NCI-H2081 (cell line): ENCODE data around the gene TTLL11.

ENCODE experiments used
- DNase-seq, 2 experiments: peaks; one replicate each; lab custom pipeline; 2025; lab: John Stamatoyannopoulos, UW

The TTLL11 gene

DNA sequence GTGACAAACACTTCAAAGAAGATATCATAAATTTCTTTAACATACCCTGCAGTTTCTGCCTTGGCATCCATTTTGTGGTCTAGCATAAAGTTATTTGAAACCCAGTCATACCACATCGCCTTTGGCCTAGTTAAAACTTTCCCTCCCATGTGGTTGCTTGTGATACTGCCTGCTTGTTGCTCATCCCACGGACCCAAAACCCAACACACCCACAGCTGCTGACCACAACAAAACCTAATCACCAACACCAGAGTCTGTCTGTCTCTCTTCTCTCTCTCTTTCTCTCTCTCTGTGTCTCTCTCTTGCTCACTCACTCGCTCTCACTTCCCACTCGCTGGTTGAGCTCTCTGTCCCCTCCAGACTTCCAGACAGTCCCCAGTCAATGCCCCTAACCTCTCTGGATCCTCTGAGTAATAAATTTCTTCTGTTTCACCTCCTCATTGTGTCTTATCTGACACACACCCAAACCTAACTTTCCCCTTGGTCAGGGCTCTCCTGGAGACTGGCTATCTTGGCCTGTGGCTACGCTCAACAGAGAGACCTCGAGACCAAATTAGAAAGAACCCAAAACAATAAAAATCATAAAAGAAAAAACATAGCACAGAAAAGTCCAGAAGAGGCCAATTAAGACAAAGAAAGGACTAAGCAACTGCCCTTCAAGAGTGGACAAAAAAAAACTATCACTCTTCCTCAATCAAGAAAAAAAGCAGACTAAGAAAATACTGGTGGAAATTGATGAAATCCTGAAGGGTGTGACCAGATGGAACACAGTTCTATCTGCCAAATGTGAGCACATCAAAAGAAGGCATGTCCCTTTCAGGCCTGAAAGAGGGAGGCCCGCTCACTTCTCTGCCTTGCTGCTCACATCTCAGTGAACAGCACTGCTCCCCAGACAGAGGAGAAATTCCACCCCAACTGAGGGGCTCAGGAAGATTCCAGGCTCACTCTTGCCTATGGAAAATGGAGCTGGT is 41.5 kb downstream of the TTLL11 start:
- no peak for DNase-seq

DNA sequence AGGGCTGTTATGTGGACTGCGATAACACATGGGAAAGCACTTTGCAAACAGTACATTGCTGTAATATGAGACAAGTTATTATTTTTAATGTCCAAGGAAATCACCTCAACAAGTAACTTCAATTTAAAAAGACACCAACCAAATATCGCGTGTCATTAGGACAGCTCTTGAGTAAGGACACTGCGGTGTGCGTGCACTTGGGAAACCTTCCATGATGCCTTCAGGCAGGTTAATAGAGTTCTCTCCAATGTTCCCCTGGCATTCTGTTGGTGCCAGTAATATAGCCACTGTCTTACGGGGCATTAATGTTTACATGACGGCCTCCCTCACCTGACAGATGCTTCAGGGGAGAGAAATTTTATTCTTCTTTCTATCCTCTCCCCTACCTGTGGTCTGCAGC is 42.9 kb downstream of the TTLL11 start:
- DNase-seq: no peak

DNA sequence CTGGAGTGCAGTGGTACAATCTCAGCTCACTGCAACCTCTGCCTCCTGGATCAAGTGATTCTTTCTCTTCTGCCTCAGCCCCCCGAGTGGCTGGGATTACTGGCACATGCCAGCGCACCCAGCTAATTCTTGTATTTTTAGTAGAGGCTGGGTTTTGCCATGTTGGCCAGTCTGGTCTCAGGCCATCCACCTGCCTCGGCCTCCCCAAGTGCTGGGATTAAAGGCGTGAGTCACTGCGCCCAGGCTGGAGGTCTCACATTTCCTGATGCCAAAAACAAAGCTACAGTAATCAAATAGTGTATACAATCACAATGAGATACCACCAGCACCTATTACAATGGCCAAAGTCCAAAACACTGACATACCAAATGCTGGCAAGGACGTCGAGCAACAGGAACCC is 51.1 kb downstream of the TTLL11 start:
- DNase-seq: no peak

DNA sequence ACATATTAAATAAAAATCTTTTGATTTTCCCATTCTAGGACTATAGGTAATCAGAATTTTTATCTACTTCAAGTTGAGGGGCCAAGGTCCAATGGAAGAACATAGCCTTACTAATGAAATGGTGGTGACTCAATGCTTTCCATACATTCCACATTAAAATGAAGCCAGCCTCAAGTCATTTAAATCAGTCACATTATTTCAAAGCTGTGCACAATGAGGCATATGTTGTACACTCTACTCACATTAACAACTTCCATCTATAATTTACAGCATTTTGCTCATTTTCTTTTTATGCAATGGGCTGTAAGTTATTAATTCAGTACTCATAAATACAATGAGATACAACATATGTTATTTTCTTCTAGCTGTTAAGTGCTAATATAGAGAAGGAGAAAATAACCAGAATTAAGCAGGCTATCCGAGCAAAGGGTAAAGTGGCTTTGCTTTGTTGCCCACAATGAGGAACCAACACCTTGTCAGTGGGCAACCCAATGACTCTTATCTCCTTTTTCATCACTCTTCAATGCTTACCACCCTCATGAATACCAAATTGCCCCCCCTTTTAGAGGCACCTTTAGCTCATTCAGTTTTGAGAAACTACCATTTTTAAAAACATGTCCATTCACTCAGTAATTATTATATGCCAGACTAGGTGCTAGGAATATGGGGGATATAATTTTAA is 52.4 kb downstream of the TTLL11 start:
- DNase-seq: no peak

DNA sequence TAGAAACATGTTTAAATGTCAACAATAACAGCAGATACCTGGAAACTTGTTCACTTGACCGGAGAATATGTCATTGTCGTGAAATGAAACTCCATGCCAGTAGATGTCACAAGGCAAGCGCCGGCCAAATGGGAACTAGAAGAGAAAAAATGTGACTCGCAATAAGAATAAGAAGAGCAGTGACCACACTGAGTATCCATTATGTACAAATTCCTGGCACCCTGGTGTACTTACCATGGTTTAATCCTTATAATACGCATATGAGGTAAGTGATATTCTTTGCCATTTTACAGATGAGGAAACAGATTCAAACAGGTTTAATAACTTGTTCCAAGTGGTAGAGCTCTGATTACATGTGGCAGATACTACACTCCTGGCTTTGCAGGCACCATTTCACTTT is 53.9 kb downstream of the TTLL11 start:
- no peak for DNase-seq

GRCh38 chr9:122036988-122037387 is 56.1 kb downstream of the TTLL11 start:
- no peak for DNase-seq

DNA sequence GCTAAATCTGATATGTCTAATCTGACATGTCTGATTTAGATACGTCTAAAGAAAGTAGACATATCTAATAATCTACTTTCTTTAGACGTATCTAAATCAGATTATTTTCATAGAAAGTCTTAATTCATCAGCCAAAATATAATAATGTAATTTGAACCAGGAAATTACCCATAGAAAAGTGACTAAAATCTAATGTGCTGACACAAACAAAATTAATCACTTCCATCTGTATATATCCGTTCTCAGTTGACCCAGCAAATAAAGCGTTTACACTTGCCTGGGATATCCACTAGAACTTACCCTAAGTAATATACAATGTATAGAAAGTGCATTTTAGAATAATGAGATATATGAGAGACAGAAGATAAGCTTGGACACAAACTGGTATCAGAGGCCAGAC is 56.7 kb downstream of the TTLL11 start:
- DNase-seq: no peak

GRCh38 chr9:122033775-122034373 is 59.2 kb downstream of the TTLL11 start:
- DNase-seq: no peak

- no peak for DNase-seq
Observed at GRCh38 chr9:122032346-122032745, 60.8 kb downstream of the TTLL11 start.

DNA sequence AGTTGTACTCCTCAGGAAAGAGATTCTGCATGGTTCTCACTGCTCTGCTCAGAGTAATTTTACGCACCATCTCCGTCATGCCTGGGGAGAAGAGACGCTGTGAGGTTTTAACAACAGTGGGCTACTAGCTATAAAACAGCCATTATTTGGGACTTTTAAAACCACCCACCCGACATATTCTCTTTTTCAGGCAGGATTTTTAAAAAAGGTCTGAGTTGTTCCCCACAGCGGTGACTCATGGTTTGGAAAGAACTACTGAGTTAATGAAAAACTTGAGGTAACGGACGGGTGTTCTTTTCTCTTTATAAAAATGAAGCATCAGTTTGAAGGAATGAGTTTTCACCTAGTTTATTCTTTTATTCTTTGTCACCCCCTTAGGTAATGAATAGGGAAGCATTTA is 61.3 kb downstream of the TTLL11 start:
- DNase-seq: no peak

DNA sequence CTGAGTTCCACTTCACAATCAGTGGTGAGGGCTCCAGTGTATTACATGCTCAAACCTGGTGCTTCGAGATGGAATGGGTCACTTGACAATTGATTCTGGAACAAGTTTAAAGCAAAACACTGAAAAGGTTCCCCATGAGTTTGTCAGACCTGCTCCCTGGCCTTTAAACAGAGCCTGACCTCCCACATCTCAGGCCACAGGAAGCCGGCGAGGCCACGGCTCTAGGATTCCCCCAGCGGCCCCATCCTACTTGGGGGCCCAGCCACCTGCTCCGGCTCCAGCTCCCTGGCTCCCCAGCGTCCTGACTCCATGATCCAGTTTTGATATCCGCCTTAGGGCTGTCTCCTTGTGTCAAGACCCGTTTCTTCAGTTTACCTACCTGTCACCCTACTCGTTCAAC is 62.0 kb downstream of the TTLL11 start:
- DNase-seq: no peak

GRCh38 chr9:122030357-122030756 is 62.8 kb downstream of the TTLL11 start:
- DNase-seq: no peak

DNA sequence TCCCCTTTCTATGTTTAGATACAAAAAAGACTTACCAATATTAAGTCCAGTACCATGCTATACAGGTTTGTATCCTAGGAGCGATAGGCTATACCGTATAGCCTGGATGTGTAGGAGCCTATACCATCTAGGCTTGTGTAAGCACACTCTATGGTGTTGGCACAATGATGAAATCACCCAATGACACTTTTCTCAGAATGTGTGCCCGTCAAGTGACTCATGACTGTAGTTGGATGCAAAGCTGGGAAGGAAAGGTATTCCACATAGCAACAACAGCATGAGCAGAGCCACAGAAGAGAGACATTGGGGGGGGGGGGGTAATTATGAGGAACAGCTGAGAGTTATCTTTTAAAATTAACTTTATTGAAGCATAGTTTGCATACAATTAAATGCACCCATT is 63.2 kb downstream of the TTLL11 start:
- no peak for DNase-seq

DNA sequence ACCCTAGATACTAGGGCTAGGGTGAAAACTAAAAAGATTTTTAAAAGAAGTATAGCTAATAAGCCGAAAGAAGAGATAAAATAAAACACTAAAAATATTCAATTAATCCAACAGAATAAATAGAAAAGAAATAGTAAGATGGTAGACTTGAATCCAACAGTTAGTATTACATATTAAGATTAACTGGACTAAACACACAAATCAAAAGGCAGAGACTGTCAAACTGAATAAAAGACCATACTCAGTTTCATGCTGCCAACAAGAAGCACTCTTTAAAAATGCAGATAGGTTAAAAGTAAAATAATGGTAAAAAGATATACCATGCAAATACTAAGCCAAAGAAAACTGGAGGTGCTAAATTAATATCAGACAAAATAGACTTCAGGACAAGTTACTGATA is 65.0 kb downstream of the TTLL11 start:
- DNase-seq: no peak

DNA sequence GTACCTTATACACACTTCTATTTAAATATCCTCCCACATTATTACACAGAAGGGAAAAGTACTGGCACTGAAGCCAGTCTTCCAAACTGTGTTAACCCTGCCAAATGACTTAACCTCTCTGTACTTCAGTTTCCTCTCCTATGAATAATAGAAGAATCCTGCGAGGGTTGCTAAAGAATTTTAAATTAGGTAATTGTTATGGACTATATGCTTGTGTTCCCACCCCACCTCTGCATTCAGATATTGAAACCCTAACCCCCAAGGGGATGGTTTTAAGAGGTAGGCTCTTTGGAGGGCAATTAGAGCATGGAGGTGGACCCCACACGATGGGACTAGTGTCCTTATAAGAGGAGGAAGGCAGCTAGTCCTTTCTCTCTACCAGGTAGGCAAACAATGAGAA is 72.7 kb downstream of the TTLL11 start:
- no peak for DNase-seq

DNA sequence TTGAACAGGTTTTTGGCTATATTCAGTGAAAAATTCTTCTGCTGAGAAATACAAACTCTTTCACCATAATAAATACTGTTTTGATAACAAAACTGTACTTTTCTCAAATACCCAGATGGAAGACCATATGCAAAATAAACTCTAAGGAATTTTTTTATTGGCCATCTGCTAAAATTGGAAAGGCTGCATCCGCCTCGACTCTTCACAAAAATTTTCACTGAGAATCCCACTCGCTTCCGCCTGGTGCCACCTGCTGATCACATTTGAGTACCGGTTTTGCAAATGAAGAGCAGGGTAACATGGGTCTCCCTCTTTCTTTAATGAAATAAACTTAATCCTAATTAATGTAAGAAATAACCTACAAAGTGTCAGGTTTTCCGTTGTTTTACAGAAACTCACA is 76.4 kb downstream of the TTLL11 start:
- no peak for DNase-seq

GRCh38 chr9:122016309-122016708 is 76.8 kb downstream of the TTLL11 start:
- no peak for DNase-seq

- no peak for DNase-seq
Observed at GRCh38 chr9:122015170-122015821, 77.8 kb downstream of the TTLL11 start.

DNA sequence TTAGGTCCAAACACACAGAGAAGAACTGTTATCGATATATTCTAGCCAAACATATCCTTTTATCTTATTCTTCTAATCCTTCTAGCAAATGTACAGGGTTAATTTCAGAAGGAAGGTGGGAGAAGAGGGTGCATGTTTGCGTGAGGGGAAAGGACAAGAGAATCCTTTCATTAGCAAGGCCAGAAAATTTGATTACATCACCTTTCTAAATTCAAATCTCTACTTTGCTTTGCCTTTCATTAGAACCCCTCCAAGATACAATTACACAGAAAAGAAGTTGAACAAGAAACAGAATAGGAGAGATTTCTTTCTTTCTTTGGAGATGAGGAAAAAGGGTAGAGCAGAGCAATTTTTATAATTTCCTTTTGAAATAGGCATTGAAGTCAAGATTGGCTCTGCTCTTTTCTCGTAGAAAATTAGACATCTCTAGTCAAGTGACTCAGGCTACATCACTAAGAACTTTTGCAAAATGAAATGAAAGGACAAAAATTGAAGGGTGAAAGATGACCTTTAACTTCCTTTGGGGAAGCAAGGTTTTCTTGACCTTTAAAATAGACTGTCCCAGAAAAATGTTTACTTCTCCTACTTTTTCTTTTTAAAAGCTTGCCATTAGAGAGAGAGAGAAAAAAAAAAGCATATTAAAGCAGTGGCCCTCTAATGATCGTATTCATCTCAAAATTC is 81.2 kb downstream of the TTLL11 start:
- no peak for DNase-seq

DNA sequence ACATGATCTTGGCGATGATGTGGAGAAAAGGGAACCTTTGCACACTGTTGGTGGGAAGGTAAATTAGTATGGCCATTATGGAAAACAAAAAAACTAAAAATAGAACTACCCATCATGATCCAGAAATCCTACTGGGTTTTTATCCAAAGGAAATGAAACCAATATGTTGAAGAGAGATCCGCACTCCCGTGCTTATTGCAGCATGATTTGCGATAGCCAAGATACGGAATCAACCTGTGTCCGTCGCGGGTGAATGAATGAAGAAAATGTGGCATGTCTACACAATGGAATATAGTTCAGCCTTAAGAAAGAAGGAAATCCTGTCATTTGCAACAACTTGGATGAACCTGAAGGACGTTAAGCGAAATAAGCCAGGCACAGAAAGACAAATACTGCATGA is 84.5 kb downstream of the TTLL11 start:
- no peak for DNase-seq

- DNase-seq: no peak
Observed at GRCh38 chr9:122007837-122008236, 85.3 kb downstream of the TTLL11 start.

DNA sequence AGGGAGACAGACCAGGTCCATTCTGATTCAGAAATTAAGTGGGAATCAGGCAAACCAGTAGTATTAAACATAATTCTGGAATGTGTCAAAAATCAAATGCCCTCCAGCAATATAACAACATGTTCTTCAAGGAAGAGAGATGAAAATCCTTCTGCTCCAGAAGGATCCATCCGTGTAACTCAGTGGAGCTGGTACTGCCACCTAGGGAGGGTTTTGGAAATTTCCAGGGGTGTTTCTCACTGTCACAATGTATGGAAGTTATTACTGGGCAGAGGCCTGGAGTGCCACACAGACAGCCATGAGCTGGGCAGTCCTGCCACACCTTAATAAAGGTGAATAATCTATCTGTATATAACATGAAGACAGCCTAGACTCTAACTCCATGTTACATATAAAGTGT is 87.5 kb downstream of the TTLL11 start:
- DNase-seq: no peak
